Left kidney (tissue), 8 donors: ENCODE measurements around the gene FAXDC2. TPM values are rescaled to one million over a fixed set of nuclear protein-coding genes. Genes with fewer than 3 reads are reported as not detected.

Source experiments
- DNase-seq: peaks from one replicate; pipeline ENCODE4 v3.0.0-alpha.2; 2013
- long read RNA-seq, 8 donors: transcript quantifications; one replicate each; lab custom pipeline, GENCODE V29; 2026
- polyA plus RNA-seq: library from polyadenylated mRNA; unstranded; fragments of 120-200 nt; gene quantifications from one replicate; pipeline ENCODE4 v1.2.1, GENCODE V29; 2013; ENCODE audit not compliant: insufficient read length

Gene FAXDC2
- polyA plus RNA-seq = 42.6 TPM
- long read RNA-seq, donor 1, partial matches to known transcripts = 5 of 9 reads
- long read RNA-seq, donor 1, other reads (novel, unspliced or antisense) = 0 of 9 reads
- long read RNA-seq, donor 2, transcript FAXDC2-201 (9 exons, 3,251 nt) = major isoform, 12 of 69 reads
- long read RNA-seq, donor 2, partial matches to known transcripts = 54 of 69 reads
- long read RNA-seq, donor 2, other reads (novel, unspliced or antisense) = 0 of 69 reads
- long read RNA-seq, donor 3, partial matches to known transcripts = 64 of 78 reads
- long read RNA-seq, donor 3, other reads (novel, unspliced or antisense) = 12 of 78 reads
- long read RNA-seq, donor 4 = 0 reads
- long read RNA-seq, donor 5, partial matches to known transcripts = 13 of 17 reads
- long read RNA-seq, donor 5, other reads (novel, unspliced or antisense) = 0 of 17 reads
- long read RNA-seq, donor 6, partial matches to known transcripts = 36 of 44 reads
- long read RNA-seq, donor 6, other reads (novel, unspliced or antisense) = 5 of 44 reads
- long read RNA-seq, donor 7, transcript FAXDC2-201 (9 exons, 3,251 nt) = major isoform, 11 of 13 reads
- long read RNA-seq, donor 7, partial matches to known transcripts = 0 of 13 reads
- long read RNA-seq, donor 7, other reads (novel, unspliced or antisense) = 0 of 13 reads
- long read RNA-seq, donor 8, partial matches to known transcripts = 0 of 3 reads
- long read RNA-seq, donor 8, other reads (novel, unspliced or antisense) = 0 of 3 reads

DNA sequence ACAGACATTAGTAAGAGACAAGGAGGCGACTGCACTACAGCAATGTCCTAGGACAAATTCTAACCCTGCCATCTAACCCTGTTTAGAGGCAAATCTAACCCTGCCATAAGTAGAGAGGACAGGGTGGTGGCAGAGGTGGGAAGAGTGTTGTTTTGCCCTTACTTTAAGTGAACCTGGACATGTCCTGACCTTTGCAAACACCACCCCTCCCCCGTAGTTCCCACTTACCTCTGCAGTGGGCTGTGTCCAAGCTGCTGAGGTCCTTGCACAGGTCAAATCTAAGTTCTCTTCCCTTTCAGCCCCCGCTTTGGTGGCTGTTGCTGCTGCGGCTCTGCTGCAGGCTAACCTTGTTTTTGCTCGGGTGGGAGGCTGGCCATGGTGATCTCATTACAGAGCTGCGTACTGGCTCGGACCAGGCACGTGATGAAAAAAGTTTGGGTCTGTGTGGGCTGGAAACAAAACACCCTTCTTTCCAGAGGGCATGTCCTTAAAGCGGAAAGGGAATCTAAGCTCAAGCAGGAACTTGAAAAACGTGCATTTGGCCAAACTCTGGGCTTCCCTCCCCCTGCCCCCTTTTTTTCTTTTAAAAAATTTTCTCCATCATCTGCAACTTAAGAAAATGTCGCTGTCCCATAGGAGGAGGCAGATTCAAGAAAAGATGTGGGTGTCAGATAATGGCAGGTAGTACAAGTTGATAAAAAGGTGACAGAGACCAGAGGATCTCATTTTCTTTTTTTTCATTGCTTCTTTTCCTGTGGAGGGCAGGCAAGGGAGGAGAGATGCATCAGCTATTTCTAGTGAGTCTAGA, at the start of gene FAXDC2:
TSS of gene FAXDC2 (minus strand) at position 349 of the 808 bp plus-strand sequence. CDS start 12,425 bp downstream, outside the sequence.
- peak; percentile 91 for DNase-seq

GRCh38 chr5:154900066-154900465, 49.7 kb upstream of the FAXDC2 start:
- DNase-seq = no peak

DNA sequence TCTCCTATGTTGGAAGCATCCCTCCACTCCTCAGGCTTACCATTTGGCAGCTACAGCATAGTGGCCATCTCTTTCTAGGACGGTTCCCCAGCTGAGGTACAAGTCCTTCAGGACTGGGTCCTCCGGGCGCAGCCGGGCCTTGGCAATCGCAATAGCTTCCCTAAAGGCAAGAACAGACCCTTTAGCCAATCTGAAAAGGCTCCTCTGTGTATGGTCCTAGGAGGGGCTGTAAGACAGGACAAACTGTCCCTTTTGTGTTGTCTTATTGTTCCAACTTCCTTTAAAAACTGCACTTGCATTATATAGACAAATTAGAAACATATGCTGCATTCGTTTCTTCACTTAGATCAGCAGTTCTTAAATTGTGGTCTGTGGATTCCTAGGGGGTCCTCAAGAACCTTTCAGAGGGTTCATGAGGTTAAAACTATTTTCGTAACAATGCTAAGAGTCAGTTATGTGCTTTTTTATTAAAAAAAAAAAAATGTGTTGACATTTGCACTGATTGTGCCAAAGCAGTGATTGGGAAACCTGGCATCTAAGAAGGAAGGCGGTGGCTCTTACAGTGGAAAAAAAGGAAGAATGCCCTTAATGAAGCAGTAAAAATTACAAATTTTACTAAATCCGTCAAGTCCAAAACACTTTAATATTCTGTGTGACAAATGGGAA, 48.9 kb upstream of the FAXDC2 start:
- DNase-seq = no peak

GRCh38 chr5:154898210-154898609, 47.8 kb upstream of the FAXDC2 start:
- DNase-seq = no peak

- DNase-seq = no peak
These were observed 46.3 kb upstream of the FAXDC2 start for GRCh38 chr5:154896562-154897165.

DNA sequence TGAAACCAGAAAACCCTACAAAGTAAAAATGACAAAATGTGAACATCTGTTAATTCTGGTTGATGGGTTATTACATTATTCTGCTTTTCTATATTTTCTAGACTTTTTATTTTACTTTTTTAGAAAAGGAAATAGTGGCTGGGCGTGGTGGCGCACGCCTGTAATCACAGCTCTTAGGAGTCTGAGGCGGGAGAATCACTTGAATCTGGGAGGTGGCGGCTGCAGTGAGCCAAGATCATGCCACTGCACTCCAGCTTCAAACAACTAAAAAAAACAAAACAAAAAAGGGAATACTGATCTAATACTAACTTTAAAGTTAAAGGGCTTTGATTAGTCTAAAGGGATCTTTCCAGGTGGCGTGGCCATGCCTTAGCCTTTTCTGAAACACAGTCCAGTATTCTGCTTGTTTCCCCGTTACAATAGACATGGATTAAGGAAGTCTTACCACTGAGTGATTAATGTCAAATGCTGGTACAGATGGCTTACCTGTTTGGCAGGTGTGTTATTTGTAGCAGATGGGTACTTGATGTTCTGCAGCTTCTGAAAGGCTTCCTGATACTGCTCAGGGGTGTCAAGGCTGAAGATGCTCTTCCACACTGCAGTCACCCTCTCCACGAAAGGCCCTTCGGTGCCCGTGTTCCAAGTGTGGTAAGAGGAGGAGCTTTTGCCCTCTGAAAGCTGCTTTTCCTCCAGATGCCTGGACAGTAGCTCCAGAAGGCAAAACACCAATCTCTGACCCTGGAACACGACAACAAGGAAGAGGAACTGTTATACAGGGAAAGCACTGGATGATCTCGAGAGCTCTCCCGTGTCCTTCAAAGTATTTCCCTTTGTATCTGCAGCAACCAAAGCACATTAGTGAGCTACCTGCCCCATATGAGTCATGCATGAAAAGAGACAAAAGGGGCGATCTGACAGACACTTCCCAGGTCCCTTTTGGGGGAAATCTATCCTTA, 45.5 kb upstream of the FAXDC2 start:
- no peak for DNase-seq

DNA sequence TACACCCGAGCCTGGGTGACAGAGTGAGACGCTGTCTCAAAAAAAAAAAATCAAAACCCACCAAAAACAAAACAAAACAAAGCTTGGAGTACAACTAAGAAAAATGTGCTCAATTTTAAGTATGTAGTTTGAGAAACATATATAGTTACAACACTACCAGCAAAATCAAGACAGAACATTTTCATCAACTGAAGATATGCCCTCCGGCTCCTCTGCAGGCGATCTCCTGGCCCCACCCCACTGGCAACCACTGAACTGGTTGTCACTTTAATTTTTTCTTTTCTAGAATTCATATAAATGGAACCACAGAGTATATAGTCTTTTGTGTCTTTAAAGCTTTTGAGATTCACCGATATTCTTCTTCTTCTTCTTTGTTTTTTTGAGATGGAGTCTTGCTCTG, 43.0 kb upstream of the FAXDC2 start:
- DNase-seq = no peak

GRCh38 chr5:154892369-154892771, 42.0 kb upstream of the FAXDC2 start:
- no peak for DNase-seq

- no peak for DNase-seq
These were observed 35.0 kb upstream of the FAXDC2 start for GRCh38 chr5:154885439-154885838.

DNA sequence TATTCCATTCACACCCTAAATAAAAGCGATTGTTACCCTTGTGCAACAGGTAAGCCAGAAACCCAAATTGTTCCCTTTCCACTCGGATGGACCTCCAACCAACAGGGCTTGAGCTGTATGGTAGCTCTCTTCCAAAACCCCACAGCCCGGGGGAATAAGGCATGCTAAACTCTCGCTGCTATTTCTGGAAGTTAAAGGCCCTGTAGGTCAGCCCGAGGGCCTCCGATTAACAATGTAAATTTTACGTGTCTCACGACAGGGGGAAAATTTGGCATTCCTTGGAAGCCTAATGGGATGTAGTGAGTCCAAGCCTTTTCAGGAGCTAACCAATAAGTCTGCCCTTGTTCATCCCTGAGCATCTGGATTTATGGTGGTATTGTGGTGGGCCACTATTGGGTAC, 34.0 kb upstream of the FAXDC2 start:
- no peak for DNase-seq

DNA sequence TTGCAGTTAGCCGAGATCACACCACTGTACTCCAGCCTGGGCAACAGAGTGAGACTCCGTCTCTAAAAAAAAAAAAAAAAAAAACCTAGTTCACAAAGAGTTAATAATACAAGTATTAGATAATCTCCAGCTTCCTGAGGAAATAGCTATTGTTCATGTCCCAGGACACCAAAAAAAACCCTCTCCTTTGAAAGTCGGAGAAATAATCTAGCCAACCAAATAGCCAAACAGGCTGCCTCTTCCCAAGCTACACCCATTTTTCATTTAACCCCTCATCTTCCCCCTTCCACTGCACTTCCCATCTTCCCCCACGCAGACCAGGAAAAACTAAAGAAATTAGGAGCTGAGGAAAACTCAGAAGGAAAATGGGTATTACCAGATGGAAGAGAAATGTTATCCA, 31.6 kb upstream of the FAXDC2 start:
- no peak for DNase-seq

- no peak for DNase-seq
These were observed 28.4 kb upstream of the FAXDC2 start for GRCh38 chr5:154878642-154879335.

- no peak for DNase-seq
These were observed 23.5 kb upstream of the FAXDC2 start for GRCh38 chr5:154873791-154874331.

DNA sequence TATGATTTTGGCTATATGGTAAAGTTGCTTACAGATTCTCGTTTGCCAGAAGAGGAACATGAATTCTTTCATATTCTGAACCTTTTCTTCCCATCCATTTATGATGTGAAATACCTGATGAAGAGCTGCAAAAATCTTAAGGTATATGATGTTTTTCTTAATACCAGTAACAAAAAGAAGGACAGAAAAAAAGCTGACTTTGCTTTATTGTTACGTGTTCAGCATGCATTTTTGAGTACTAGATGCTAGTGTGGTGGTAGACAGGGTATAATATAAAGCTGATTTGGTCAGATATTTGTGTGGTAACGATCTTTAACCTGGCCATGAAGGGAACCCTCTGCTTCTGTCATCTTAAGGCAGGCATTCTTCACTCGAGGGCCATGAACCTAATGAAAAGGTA, 21.3 kb upstream of the FAXDC2 start:
- DNase-seq = no peak

- DNase-seq = no peak
These were observed 18.3 kb upstream of the FAXDC2 start for GRCh38 chr5:154868702-154869101.

DNA sequence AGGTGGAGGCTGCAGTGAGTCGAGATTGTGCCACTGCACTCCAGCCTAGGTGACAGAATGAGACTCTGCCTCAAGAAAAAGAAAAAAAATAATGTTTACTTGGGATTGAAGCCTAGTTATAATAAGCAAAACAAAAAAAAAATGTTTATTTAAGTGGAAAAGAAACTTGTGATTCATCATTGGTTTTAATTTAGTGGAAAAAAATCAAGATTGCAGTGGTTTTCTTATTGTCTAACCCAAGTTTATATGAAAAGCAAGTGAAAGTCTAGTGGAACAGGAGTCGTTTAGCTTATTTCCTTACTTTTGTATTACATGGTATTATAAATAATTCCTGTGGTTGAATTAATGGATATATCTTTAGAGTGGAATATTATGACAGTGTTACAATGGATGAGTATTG, 16.4 kb upstream of the FAXDC2 start:
- no peak for DNase-seq

- no peak for DNase-seq
These were observed 15.2 kb upstream of the FAXDC2 start for GRCh38 chr5:154865466-154866184.

DNA sequence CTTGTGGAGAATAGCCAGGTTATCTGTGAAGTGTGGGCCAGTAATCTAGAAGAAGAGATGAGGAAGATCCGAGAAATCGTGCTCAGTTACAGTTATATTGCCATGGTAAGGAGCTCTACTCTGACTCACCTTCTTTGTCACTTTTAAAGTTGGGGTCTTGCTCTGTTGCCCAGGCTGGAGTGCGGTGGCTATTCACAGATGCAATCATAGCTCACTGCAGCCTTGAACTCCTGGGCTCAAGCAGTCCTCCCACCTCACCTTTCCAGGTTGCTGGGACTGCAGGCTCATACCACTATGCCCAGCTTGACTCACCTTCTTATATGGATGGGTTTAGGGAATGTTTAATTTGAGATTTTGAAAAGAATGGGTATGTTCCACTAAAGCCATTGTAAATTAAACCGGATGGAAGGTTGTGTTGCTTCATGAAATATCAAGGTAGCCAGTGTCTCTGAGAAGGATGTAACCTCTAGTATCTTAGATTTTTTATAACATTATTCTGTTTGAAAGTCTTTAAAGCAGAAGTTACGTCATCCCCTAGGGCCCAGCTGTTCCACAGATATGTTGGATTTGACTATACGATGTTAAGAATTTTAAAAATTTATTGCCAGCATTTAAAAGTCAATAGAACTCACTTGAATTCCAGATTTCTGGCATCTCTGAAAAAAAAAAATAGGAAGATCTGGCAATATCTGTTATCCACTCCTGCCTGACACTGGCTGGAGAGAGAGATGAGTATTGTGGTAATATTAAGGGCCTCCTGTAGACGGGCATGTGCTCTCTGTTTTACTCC, 13.1 kb upstream of the FAXDC2 start:
- no peak for DNase-seq
